HCT116 (cell line): ENCODE data around the gene PRR20B. TPM values are rescaled to one million over a fixed set of nuclear protein-coding genes. Genes with fewer than 3 reads are reported as not detected.

Source experiments
- ATAC-seq: fragments of 200-7000 bp; cut with Tn5 transposase; 2 replicates; pipeline ENCODE4 v1.9.1; 2020; ENCODE audit warnings: mild to moderate bottlenecking, moderate library complexity
- BruUV-seq: library from RNA; stranded (reverse); fragments of 400-500 nt; replicated peaks from 2 replicates; lab custom pipeline; 2021; lab: Mats Ljungman, UMichigan
- CTCF ChIA-PET: fragments of 300-600 bp; sonication (Branson Sonifier 250); formaldehyde crosslinking; loops from one replicate; lab custom pipeline; 2021; ENCODE audit warnings: antibody characterized with exemption; lab: Charles Lee
- POLR2A ChIA-PET: fragments of 300-600, 350-600 bp; sonication (Branson Sonifier 250); formaldehyde crosslinking; loops from one replicate; lab custom pipeline; 2021; ENCODE audit warnings: antibody characterized with exemption; lab: Charles Lee
- RAD21 ChIA-PET, 2 experiments: fragments of 300-600 bp; sonication (Branson Sonifier 250); formaldehyde crosslinking; loops; one replicate each; lab custom pipeline; 2023; ENCODE audit warnings: low total read pairs in 2 of 2; ENCODE audit not compliant: uncharacterized antibody in 2 of 2, unreplicated experiment in 2 of 2, low non-redundant PET in 1 of 2; lab: Charles Lee
- DNase-seq: peaks from one replicate; pipeline ENCODE4 v3.0.0-alpha.2; 2010; ENCODE audit warnings: low read depth, low spot score
- H2AFZ ChIP-seq: fragments of 200-600 bp; shearing (Covaris generic), sonication (generic); 2 replicates; pipeline ENCODE4 v1.6.1; 2017; ENCODE audit warnings: low read depth, mixed run types, mixed read lengths, antibody characterized with exemption, low read length; ENCODE audit not compliant: poor library complexity, severe bottlenecking
- H3K27ac ChIP-seq: 2 replicates; pipeline ENCODE4 v1.5.1; 2012; ENCODE audit warnings: low read depth, low read length
- H3K27me3 ChIP-seq: fragments of 200-600 bp; sonication (generic); 2 replicates; pipeline ENCODE4 v1.6.1; 2016; ENCODE audit warnings: mixed run types, low read length, mixed read lengths; ENCODE audit not compliant: insufficient read depth
- H3K36me3 ChIP-seq, 2 experiments: fragments of 200-500 bp in 1 of 2; fragments of 200-600 bp in 1 of 2; sonication (Bioruptor generic) in 1 of 2; sonication (generic) in 1 of 2; 2 replicates each; pipeline versions ENCODE4 v1.5.1 to v1.6.1; 2014 to 2016; ENCODE audit warnings: low read length in 2 of 2, inconsistent platforms in 1 of 2, mixed read lengths in 1 of 2, mixed run types in 1 of 2; ENCODE audit not compliant: insufficient read depth in 2 of 2, control insufficient read depth in 1 of 2
- H3K4me1 ChIP-seq, 2 experiments: fragments of 200-600 bp in 1 of 2; sonication (generic) in 1 of 2; 2 replicates each; pipeline versions ENCODE4 v1.5.1 to v1.6.1; 2012 to 2017; ENCODE audit warnings: low read length in 2 of 2, inconsistent platforms in 1 of 2, mild to moderate bottlenecking in 1 of 2, mixed read lengths in 1 of 2, mixed run types in 1 of 2, moderate library complexity in 1 of 2; ENCODE audit not compliant: insufficient read depth in 2 of 2, control insufficient read depth in 1 of 2
- H3K4me2 ChIP-seq: fragments of 200-600 bp; sonication (generic); 2 replicates; pipeline ENCODE4 v1.6.1; 2017; ENCODE audit warnings: mixed run types, low read length, mixed read lengths
- H3K4me3 ChIP-seq, 2 experiments: fragments of 200-600 bp in 1 of 2; sonication (generic) in 1 of 2; replicated peaks in 1 of 2; 2 replicates each; pipeline ENCODE4 v1.5.1; 2011 to 2016; ENCODE audit warnings: low read length in 2 of 2, control low read depth in 1 of 2, low read depth in 1 of 2, mild to moderate bottlenecking in 1 of 2, mixed read lengths in 1 of 2, mixed run types in 1 of 2
- H3K79me2 ChIP-seq: fragments of 200-600 bp; sonication (generic); 2 replicates; pipeline ENCODE4 v1.6.1; 2017; ENCODE audit warnings: mild to moderate bottlenecking, mixed run types, low read length, moderate library complexity, mixed read lengths; ENCODE audit not compliant: insufficient read depth
- H3K9ac ChIP-seq: fragments of 200-600 bp; sonication (generic); 2 replicates; pipeline ENCODE4 v1.6.1; 2016; ENCODE audit warnings: low read length, mixed read lengths
- H3K9me2 ChIP-seq: fragments of 200-600 bp; sonication (generic), shearing (Covaris generic); 2 replicates; pipeline ENCODE4 v1.6.1; 2017; ENCODE audit warnings: mixed run types, mild to moderate bottlenecking, moderate library complexity; ENCODE audit not compliant: insufficient read depth
- H3K9me3 ChIP-seq, 2 experiments: fragments of 200-500 bp in 1 of 2; fragments of 200-600 bp in 1 of 2; sonication (Bioruptor generic) in 1 of 2; sonication (generic) in 1 of 2; 2 replicates each; pipeline ENCODE4 v1.6.1; 2014 to 2017; ENCODE audit warnings: low read length in 2 of 2, mixed read lengths in 2 of 2, inconsistent platforms in 1 of 2, low read depth in 1 of 2, mild to moderate bottlenecking in 1 of 2, mixed run types in 1 of 2, moderate library complexity in 1 of 2; ENCODE audit not compliant: control insufficient read depth in 1 of 2, insufficient read depth in 1 of 2
- H4K20me1 ChIP-seq: fragments of 200-600 bp; sonication (generic), shearing (Covaris generic); 2 replicates; pipeline ENCODE4 v1.6.1; 2017; ENCODE audit warnings: mixed run types, mild to moderate bottlenecking, moderate library complexity; ENCODE audit not compliant: insufficient read depth
- CBX3 ChIP-seq: IDR thresholded peaks from 2 replicates; pipeline ENCODE4 v1.6.1; 2012; ENCODE audit warnings: low read depth
- EGR1 ChIP-seq: IDR thresholded peaks from 2 replicates; pipeline ENCODE4 v1.6.1; 2012; ENCODE audit warnings: low read depth
- ELF1 ChIP-seq: IDR thresholded peaks from 2 replicates; pipeline ENCODE4 v1.6.1; 2012; ENCODE audit warnings: low read depth, borderline replicate concordance
- EZH2 ChIP-seq: fragments of 200-600 bp; sonication (generic); IDR thresholded peaks from 2 replicates; pipeline ENCODE4 v1.6.1; 2017; ENCODE audit warnings: antibody characterized with exemption, mixed run types
- EZH2phosphoT487 ChIP-seq: fragments of 200-600 bp; IDR thresholded peaks from 2 replicates; pipeline ENCODE4 v1.6.1; 2018; ENCODE audit warnings: antibody characterized with exemption, borderline replicate concordance
- JUND ChIP-seq: IDR thresholded peaks from 2 replicates; pipeline ENCODE4 v1.6.1; 2012
- POLR2AphosphoS5 ChIP-seq: IDR thresholded peaks from 2 replicates; pipeline ENCODE4 v1.6.1; 2011; ENCODE audit warnings: mild to moderate bottlenecking, low read depth, low read length, moderate library complexity
- RAD21 ChIP-seq: IDR thresholded peaks from 2 replicates; pipeline ENCODE4 v1.6.1; 2012; ENCODE audit warnings: low read depth, mild to moderate bottlenecking
- SRF ChIP-seq: IDR thresholded peaks from 2 replicates; pipeline ENCODE4 v1.6.1; 2012; ENCODE audit warnings: low read depth
- YY1 ChIP-seq: IDR thresholded peaks from 2 replicates; pipeline ENCODE4 v1.6.1; 2011; ENCODE audit warnings: low read length, low read depth, moderate library complexity, mild to moderate bottlenecking; ENCODE audit not compliant: insufficient replicate concordance; ENCODE audit errors: extremely low read depth
- ZFX ChIP-seq: fragments of 450-650 bp; IDR thresholded peaks from 2 replicates; pipeline ENCODE4 v1.6.1; 2017
- intact Hi-C: fragments of 100-400 bp; cut with micrococcal nuclease; formaldehyde crosslinking; loops from 2 replicates; pipeline ENCODE4 v1.10.0; 2022
- total RNA-seq: library from RNA; stranded (reverse); gene quantifications from one replicate; pipeline ENCODE4 v1.2.1, GENCODE V29; 2021; ENCODE audit not compliant: unreplicated experiment
- TF ChIP-seq, protein P1 (sequence below): IDR thresholded peaks from 2 replicates; pipeline ENCODE4 v1.6.1; 2011; ENCODE audit warnings: mild to moderate bottlenecking, low read length, moderate library complexity; ENCODE audit not compliant: insufficient replicate concordance; ENCODE audit errors: extremely low read depth
- TF ChIP-seq, protein P2 (sequence below): IDR thresholded peaks from 2 replicates; pipeline ENCODE4 v1.6.1; 2012
- TF ChIP-seq, protein P3 (sequence below): IDR thresholded peaks from 2 replicates; pipeline ENCODE4 v1.6.1; 2012; ENCODE audit warnings: low read depth

Gene PRR20B
- total RNA-seq, 1 experiment from 2014 or later: not detected

DNA sequence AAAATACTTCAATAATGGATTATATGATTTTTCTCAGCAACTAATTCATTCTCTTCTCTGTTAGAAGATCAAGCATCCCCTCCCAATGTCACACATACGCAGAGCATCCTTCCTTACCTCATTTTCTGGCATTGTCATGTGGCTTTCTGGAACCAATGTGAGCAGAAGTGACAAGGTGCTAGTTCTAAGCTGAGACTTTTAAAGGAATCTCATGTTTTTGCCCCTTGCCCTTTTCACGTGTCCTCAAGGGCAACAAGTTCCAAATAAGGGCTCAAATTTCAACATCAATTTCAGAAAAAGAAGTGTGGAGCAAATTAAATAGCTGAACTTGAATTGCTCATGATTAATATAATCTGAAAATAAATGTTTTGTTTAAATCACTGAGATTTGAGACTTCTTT, 11.2 kb upstream of the PRR20B start:
- Histone ChIP-seq H3K36me3 (no peaks in the 10 kb centered on the region), H3K27me3 (no peaks in the 10 kb centered on the region), H3K9me2 (no peaks in the 10 kb centered on the region), H3K9ac (no peak overlapping the region), H4K20me1 (no peaks in the 10 kb centered on the region), H3K27ac (no peak overlapping the region), H3K4me2 (no peak overlapping the region)
- intact Hi-C loops: no loop called here
- CTCF ChIA-PET: no interaction called here
- BruUV-seq: no TSS peak
- TF ChIP-seq ELF1: no peak
- TF ChIP-seq SRF: no peak
- no peak for TF ChIP-seq YY1
- TF ChIP-seq, protein P1, sequence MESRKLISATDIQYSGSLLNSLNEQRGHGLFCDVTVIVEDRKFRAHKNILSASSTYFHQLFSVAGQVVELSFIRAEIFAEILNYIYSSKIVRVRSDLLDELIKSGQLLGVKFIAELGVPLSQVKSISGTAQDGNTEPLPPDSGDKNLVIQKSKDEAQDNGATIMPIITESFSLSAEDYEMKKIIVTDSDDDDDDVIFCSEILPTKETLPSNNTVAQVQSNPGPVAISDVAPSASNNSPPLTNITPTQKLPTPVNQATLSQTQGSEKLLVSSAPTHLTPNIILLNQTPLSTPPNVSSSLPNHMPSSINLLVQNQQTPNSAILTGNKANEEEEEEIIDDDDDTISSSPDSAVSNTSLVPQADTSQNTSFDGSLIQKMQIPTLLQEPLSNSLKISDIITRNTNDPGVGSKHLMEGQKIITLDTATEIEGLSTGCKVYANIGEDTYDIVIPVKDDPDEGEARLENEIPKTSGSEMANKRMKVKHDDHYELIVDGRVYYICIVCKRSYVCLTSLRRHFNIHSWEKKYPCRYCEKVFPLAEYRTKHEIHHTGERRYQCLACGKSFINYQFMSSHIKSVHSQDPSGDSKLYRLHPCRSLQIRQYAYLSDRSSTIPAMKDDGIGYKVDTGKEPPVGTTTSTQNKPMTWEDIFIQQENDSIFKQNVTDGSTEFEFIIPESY: no peak
- no peak for TF ChIP-seq ZFX
- TF ChIP-seq CBX3: no peak
- TF ChIP-seq JUND: no peak
- TF ChIP-seq, protein P2, sequence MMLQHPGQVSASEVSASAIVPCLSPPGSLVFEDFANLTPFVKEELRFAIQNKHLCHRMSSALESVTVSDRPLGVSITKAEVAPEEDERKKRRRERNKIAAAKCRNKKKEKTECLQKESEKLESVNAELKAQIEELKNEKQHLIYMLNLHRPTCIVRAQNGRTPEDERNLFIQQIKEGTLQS: no peak
- TF ChIP-seq, all 23 proteins: peak for 0
- DNase-seq (no peak), ATAC-seq (no peak)
- Histone ChIP-seq H2AFZ (no peak overlapping the region), H3K9me3 (peaks cover 11 to 21% of the 10 kb centered on the region in 2 experiments), H3K79me2 (no peaks in the 10 kb centered on the region), H3K4me1 (no peaks in the 10 kb centered on the region), H3K4me3 (no peak overlapping the region)
- POLR2A ChIA-PET: no interaction called here
- RAD21 ChIA-PET: no interaction called here

DNA sequence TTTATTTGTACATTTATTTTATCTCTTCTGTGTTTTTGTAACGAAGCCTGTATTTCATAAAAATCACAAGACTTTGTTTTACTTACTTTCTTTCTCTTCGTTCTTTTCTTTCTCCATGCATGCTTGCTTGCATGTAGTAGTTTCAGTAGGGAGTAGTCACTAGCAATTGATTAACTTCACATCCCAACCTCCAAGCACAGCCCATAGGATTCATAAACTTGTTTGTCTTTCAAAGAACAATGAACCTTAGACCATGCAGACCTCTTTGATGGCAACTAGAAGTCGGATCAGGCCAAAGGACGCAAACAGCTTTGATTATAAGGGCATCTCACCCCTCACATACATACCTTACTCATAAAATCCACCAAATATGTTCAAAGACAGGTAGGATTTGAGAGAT, 9.7 kb upstream of the PRR20B start:
- H3K4me2 ChIP-seq: no peak overlapping the region
- no peaks in the 10 kb centered on the region for H3K27me3 ChIP-seq
- H3K9me3 ChIP-seq: peaks cover 8 to 16% of the 10 kb centered on the region in 2 experiments
- ATAC-seq (no peak), DNase-seq (no peak)
- CTCF ChIA-PET: no interaction called here
- H3K36me3 ChIP-seq: no peaks in the 10 kb centered on the region
- intact Hi-C loops: no loop called here
- RAD21 ChIA-PET: no interaction called here
- no peaks in the 10 kb centered on the region for H4K20me1 ChIP-seq
- no peaks in the 10 kb centered on the region for H3K4me1 ChIP-seq
- no TSS peak for BruUV-seq
- POLR2A ChIA-PET: no interaction called here
- H3K9ac ChIP-seq: no peak overlapping the region
- H2AFZ ChIP-seq: no peak overlapping the region
- no peak overlapping the region for H3K4me3 ChIP-seq
- no peaks in the 10 kb centered on the region for H3K79me2 ChIP-seq
- H3K27ac ChIP-seq: no peak overlapping the region
- H3K9me2 ChIP-seq: no peaks in the 10 kb centered on the region
- no peak for TF ChIP-seq JUND
- TF ChIP-seq CBX3: no peak
- TF ChIP-seq, protein P3, sequence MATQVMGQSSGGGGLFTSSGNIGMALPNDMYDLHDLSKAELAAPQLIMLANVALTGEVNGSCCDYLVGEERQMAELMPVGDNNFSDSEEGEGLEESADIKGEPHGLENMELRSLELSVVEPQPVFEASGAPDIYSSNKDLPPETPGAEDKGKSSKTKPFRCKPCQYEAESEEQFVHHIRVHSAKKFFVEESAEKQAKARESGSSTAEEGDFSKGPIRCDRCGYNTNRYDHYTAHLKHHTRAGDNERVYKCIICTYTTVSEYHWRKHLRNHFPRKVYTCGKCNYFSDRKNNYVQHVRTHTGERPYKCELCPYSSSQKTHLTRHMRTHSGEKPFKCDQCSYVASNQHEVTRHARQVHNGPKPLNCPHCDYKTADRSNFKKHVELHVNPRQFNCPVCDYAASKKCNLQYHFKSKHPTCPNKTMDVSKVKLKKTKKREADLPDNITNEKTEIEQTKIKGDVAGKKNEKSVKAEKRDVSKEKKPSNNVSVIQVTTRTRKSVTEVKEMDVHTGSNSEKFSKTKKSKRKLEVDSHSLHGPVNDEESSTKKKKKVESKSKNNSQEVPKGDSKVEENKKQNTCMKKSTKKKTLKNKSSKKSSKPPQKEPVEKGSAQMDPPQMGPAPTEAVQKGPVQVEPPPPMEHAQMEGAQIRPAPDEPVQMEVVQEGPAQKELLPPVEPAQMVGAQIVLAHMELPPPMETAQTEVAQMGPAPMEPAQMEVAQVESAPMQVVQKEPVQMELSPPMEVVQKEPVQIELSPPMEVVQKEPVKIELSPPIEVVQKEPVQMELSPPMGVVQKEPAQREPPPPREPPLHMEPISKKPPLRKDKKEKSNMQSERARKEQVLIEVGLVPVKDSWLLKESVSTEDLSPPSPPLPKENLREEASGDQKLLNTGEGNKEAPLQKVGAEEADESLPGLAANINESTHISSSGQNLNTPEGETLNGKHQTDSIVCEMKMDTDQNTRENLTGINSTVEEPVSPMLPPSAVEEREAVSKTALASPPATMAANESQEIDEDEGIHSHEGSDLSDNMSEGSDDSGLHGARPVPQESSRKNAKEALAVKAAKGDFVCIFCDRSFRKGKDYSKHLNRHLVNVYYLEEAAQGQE: no peak
- no peak for TF ChIP-seq EZH2phosphoT487
- no peak for TF ChIP-seq EZH2
- TF ChIP-seq RAD21: no peak
- no peak for TF ChIP-seq POLR2AphosphoS5
- TF ChIP-seq, protein P1: no peak
- no peak for TF ChIP-seq EGR1
